ENCODE measurements around the gene FCHSD2.

The FCHSD2 gene

DNA sequence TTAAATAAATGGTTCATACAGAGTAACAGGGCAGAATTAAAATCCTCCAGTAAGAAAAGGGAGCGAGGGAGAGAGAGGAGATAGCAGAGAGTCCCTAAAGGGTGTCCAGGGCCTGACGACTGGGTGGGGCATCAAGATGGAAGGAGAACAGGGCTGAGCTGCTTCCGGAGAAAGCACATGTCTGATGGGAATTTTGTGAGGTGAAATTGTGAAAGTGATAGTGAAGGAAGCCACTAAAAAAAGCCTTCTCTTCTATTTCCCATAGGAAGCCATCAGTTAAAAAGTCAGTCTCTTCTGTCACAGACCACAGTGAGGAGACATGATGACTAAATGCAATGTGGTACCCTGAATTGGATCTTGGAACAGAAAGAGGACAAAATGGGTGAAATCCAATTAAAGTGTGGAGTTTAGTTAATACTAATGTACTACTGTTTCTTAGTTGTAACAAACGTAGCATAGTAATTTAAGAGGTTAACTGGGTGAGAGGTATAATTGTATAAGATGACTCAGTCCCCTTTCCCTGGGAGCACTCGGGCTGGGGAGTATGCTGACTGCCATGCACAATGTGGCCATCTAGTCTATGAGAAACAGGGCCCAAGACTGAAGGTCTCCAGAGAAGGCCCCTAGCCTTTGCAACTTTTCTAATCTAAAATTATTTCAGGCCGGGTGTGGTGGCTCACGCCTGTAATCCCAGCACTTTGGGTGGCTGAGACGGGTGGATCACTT lies 29.5 kb upstream of the FCHSD2 start:
- DNase-seq: no peak

DNA sequence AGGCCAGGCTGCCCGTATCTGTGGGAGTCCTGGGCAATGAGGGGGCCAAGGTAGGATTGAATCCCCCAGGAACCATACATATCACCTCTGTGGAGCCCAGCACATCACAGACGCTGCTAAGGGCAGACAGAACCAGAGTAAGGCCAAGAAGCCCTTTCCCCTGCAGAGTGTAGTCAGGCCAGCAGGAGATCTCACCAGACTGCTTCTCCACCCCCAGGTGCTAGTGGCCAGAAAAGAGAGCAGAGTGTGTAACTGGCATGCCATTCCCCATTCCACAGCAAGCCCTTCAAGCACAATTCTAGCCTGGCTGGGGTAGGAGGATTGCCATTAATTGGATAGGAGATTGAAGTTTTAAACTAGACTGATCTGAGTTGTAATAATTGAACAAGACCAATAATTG lies 28.0 kb upstream of the FCHSD2 start:
- no peak for DNase-seq

DNA sequence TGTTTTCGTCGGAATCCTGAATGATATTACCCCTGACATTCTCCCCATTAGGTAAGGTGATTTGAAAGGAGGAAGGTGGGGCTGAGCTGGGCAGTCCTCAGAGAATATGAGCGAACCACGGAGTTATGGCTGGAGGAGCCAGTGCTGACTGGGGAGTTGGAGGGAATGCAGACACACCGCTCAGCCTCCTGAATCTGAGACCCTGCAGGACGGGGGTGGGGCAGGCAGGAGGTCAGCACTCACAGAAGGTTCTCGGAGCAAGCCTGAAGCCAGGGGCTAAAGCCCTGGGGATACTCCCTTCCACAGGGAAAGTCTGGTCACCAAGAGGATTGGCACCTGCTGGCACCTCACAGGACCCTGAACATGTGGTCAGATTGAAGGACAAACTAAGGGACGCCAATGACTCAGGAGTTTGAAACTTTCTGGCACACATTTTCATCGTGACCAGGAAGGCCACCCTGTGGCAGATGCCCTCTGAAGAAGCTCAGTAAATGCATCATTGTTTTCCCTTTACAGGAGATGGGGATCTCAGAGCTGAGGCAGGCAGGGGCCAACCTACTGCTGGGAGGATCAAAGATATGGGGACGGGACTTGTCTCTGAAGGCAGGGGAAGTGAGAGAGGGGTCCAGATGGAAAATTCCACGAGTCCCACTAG lies 26.9 kb upstream of the FCHSD2 start:
- no peak for DNase-seq

DNA sequence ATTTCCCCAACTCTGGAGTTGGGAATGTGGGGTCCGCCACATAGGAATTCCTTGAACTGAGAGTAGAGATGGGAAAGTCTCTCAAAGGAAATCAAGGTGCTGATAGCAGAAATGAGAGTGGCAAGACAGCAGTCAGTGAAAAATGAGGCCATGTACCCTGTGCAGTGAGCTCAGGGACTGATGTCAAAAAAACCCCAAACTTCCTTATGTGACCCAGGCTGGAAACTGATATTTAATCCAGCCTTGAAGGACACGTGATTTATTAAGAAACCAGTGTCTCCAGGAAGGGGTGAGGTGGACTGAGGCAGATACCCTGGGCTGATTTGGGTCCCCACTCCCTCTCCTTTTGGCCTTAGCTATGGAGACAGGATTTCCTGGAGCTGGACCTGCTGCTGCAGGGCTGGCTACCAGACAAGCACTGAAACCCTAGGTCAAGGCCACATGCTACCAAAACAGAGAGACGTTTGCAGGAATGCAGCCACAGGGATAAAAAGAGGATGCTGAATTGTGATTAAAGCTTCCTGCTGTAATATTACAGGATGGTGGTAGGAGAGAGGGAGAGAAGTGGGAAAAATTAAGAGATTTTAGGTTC lies 25.3 kb upstream of the FCHSD2 start:
- DNase-seq: no peak

DNA sequence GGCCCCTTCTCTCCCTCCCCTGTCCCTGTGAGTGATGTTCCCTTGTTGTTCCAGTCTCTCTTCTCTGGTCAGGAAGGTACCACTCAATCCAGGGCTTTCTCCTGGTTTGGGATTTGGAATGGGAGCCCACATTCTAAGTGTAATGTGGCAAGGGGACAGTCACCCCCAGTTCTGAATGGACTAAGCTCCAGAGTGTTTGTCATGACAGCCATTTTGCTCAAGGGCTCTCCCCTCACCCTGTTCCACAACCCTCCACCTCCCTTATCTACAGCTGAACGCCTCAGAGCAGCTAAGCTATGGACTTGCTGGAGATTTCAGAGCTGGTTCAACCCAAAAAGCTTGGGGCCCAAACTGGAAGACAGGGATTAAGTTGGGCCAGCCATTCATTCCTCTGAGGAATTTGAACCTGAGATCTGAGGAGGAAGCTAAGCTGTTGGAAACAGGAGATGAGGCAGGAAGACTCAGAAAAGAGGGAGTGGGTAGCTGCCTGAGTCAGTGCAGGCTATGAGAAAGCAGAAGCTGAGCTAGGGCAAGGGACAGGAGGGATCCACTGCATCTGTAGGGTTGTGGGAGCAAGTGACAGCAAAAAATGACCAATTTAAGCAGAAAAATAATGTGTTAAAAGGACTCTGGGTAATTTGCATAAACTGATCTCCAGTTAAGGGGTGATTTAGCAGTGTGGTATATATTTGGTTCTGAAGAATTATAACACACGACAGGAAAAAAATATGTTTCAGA lies 22.9 kb upstream of the FCHSD2 start:
- DNase-seq: no peak

DNA sequence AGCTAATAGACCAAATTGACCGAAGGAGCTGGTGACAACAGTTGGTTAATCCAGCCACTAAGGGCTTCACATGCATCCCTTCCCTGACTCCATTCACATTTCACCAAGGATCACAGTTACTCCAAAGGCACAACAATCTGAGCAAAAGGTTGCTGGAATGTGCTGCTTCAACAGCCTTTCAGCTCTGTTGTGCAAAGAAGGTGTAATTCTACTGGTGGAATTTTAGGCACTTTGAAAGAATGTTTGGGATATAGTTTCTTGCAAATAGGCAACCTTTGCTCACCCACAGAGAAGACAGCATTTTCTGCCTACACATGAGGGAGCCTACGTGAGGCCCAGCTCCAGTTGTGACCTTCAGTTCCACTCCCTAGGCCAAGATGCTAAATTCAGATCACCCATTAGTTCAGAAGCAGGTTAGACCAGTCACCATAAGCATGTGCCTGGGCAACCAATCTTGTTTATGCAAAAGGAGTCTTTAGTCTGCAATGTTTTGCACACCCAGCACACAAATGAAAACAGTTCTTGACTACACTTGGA lies 21.6 kb upstream of the FCHSD2 start:
- DNase-seq: no peak

DNA sequence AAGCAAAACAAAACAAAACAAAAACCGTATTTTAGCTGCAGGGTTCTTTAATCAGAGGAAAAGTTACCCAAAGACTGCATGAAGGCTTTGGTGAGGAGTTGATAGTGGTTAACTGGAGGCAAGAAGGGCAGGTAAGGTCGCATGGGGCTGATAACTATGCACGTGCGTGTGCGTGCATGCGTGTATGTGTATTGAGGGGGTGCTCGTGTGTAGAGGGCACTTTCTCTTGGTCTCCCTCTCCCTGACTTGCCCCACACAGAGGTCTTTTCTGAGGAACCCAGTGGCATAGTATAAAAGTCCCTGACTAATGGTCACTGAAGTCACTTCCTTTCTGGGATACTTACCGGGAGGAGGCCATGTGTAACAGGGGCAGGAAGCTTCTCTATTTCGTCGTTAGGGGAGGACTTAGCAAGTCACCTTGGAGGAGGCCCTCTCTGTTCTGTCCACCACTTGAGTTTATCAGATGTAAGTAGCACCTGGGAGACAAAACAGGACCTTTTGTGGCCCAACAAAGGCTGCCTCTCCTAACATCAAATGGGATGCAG lies 20.1 kb upstream of the FCHSD2 start:
- no peak for DNase-seq

DNA sequence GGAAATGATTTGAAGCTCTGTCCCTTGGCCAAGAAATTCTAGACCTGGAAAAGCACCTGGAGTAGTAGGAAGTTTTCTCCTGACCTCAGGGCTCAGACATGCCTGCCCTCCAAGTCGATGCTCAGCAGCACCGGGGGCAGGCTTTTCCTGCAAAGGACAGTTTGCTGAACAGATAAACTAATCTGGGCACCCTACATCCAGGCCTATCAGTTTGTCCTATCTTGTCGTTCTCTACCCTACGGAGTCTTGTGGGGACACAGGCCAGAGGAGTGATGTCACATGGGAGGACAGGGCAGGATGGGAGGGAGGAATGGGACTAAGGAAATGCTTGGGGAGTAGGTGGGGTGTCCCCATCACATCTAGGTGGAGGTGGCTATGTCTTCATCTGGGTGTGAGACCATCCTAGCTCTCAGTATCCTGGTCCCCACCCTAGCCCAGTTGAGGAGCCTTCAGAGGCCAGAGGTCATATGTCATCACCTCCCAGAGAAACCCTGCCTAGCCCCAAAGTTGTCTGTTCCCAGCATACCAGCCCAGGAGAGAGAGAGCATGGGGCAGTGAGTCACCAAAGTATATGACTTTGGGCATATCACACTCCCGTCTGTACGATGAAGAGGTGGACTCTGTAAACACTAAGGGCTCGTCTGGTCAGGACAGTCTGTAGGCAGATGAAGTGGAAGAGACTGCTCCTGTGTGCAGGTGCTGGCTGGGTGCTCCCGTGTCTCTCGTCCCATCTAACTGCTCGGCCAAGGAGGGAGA lies 18.1 kb upstream of the FCHSD2 start:
- DNase-seq: no peak

DNA sequence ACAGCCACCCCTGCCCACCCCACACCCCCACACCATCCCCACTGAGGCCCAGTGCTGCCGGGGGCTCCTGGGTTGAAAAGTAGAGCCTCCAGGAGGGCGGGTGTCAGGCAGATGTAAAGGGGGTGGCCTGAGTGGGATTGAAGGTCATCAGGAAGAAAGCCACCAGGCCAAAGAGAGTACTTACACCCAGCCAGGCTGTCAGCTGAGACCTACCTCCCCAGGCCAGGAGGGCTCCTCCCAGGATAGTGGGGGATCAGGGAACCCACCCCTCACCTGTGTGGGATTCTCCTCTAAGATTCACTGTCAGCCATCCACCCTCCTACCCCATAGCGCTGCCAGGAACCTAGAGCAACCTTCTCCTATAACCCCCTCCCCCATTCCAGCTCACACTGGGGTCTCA lies 17.2 kb upstream of the FCHSD2 start:
- DNase-seq: no peak

DNA sequence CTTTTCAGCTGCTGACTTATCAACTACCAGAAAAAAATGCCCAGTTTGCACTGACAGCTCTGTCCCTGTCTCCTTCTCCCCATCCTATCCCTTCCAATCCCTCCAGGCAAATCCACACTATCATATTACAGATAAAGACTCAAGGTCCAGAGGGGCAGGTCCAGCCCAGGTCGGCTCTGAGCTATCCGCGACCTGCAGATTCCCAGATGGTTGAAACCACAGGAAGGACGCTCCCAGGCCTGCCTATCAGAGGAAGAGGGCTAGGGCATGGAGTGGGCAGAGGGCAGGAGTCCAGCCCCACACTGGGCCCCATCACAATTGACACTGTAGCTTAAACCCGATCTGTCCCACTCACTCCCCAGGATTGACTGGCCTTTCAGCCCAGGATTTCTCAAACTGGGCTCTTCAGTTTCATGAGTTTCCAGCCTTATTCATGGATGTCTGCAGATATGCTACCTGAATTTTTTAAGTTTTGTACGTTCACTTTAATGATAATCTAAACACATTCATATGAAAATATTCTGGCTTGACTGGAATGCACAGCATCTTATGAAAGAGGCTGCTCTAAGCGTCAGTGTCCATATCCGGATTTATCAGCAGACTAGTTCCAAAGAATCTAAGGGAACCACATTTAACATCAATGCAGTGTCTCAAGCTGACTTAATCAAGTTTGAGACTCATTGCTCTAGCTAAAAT lies 16.4 kb upstream of the FCHSD2 start:
- no peak for DNase-seq

DNA sequence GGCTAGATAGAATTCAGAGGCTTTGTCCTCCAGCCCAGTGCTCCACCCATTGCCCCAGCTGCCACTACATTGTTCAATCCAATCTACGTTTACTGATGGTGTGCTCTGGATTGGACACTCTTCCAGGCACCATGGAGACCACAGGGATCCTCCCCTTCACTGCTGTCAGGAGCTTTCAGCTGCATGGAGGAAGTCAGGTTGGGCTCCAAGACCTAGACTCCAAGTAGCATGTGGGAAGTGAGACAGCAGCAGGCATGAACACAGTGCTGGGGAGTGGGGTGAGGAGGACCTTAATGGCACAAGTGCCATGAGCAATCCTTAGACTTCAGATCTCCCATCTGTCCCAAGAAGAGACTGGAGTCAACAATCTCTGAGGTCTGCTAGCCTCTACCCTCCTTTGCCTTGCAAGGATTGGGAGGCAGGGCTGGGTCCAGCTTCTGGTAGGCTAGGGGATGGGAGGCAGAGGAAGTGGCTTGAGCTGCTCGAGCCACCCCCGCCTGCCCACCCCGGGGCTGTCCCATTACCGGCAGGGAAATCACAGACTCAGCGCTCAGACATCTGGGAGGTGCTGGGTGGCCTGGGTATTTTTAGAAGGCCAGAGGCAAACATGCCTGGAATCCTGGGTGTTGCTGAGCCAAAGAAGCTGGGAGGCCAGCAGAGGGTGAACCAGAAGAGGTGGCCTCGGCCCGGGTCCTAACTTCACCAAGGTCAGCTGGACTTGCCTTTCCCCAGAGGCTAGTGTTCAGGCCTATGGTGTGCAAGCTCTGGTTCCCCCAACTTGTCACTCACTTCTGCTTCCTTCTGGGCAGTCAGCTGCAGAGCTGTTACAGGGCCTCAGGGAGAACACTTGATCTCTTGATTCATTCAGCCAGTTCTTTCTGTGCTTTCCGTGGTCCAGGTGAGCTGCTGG lies 15.2 kb upstream of the FCHSD2 start:
- no peak for DNase-seq

DNA sequence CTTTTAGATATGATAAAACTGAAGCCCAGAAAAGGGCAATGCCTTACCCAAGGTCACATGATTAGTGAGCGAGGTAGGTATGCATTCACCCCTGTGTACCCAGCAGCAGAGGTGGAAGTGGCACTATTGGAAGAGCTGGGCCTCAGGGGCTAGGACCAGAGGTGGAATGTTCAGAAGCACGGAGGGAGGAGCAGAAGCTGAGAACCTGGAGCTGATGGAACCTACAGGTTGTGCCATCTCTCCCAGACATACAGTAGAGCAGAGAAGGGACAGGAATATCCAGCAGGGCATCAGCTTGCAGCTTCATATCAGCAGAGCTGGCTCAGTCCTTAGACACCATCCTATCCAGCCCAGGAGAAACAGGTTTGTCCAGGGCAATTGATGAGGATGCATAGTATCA lies 14.6 kb upstream of the FCHSD2 start:
- no peak for DNase-seq

DNA sequence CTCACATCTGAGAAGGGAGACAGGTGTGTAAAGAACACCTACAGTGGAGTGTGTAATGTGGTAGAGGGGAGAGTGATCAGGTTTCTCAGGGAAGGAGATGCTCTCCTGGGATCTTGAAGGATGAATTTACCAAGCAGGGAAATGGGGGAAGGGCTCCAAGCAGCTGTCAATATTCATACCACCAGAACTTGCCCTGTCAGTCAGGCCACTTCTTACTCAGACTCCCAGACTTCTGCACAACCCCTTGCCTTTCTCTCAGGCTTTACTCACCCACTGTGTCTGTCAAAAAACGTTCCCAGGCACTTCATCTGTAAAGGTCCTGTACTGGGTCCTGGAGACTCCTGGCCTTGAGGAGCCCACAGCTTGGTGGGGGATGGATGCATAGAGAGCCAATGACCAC lies 14.0 kb upstream of the FCHSD2 start:
- no peak for DNase-seq

DNA sequence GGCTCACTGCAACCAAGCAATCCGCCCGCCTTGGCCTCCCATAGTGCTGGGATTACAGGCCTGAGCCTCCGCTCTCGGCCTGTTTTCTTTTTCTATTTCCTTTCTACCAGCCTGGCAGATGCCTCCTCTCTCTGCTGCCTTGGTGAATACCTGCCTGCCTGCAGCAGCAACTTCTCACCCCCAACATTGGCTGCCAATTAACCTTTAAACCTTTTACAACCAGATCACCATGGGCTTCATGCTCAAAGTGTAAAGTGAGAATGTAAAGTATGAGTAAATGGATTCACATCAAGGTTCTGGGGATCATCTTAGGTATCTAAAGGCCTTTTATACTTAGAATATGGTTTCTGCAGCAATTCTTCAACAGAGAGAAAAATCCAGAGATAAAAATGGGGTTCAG lies 13.0 kb upstream of the FCHSD2 start:
- DNase-seq: no peak

DNA sequence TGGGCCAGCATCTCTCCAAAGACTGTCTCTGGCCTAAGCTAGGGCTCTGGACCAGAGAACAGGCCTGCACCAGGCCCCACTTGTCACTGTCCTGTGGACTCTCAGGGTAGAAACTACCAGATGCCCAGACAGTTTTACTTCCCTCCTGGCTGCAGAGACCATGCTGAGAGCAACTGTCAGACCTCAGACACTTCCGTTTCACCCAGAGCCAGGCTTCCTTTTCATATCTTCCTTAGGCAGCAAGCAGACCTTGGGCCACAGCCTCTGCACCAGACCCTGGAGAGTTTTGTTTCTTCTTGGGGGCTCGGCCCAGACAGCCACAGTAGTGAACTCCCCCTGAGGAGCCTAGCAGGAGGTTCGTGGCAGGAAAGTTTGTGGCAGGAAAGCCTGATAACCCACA lies 12.1 kb upstream of the FCHSD2 start:
- DNase-seq: no peak

DNA sequence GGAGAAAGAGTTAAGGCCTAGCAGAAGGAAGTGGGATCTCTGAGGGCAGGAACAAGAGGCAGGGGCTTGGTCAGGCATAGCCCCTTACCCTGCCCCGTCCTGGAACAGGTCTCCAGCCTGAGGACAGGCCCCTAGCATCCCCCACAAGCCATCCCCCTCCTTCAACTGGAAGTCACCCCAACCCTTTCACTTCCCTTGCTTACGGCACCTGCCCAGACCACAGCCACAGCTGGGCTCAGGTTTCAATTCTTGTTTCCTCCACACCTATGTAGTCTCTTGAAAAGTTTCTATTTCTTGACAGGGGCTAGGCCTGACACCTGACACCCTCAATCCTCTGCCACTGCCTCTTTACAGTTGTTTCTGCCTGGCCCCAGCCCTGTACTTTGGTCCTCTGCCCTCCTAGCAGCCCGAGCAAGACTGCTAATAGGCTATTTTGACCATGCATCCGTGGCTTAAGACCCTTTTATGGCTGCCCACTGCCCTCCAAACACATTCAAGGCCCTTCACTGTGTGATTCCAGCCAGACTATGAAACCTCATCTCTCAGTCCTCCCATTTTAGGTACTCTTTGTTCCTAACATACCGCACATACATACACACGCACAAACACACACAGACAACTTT lies 10.9 kb upstream of the FCHSD2 start:
- no peak for DNase-seq

DNA sequence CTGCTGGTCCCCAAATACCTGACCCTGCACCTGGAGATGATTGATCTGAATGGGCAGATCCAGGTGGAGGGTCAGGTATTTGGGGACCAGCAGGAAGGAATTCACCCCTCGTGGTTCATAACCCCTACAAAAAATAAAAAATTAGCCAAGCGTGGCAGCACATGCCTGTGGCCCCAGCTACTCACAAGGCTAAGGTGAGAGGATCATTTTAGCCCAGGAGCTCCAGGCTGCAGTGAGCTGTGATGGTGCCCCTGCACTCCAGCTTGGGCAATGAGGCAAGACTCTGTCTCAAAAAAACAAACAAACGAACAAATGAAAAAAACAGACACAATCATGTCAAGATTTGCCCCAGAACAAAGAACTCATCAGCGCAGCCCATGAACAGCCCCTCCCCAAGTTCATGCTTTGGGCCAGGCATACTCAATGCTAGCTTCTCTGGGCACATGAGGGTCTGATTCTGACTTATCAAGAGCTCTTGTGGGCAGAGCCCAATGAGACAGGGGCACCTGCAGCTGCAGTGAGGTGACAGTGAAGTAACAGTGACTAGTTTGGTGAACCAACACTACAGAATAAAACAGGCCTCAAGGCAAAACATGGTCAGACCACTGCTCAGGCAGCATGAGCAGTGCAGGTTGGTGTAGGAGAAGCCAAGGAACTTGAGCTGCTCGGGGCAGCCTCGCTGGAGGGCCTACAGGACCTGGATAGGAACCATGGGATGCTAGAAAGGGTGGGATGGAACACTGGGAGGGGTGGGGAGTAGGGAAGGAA lies 10.2 kb upstream of the FCHSD2 start:
- no peak for DNase-seq

DNA sequence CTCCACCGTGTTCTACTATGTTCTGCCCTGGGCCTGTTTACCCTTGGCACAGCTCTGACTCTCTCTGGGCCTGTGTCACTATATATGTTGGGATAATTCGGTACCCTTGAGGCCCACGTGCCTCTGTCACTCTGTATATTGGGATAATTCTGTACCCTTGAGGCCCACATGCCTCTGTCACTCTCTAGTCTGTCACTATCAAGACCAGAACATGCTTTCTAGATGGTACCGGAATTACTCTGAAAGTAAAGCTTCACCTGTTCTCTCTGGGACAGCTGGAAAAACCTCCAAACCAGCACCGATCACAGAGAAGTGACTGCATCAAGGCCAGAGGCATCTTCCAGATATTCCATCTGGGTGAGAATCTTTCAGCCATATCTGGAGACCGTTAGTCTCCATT lies 9.3 kb upstream of the FCHSD2 start:
- no peak for DNase-seq

DNA sequence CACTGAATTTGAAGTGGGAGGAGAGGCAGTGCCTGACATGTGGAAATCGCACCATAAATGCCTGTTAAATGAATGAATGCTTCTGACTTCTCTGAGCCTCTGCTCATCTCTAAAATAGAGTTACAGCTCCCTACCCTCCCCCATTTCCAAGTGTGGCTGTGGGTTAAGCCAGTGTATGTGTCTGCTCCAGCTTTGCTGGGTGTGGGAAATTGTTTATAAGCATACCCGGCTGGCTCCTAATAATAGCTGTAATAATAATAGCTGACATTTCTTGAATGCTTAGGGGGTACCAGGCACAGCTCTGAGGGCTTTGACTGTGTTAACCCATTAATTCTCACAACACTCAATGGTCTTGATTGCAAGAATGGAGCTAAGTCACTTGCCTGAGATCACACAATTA lies 7.0 kb upstream of the FCHSD2 start:
- no peak for DNase-seq
